ENCODE data around the gene NAV3.

The NAV3 gene

GRCh38 chr12:77830583-77831351 is at the start of gene NAV3:
Gene NAV3 (plus strand): TSS chr12:77830894. CDS start chr12:77831462, 568 bp downstream.
- DNase-seq (ENCODE audit: extremely low read depth in 1 of 2, low read depth in 1 of 2): no peak

- DNase-seq (ENCODE audit: extremely low read depth in 1 of 2, low read depth in 1 of 2): no peak
Measured at GRCh38 chr12:77782034-77782433, 48.7 kb upstream of the NAV3 start.

- no peak for DNase-seq (ENCODE audit: extremely low read depth in 1 of 2, low read depth in 1 of 2)
Measured at GRCh38 chr12:77782766-77783165, 47.9 kb upstream of the NAV3 start.

GRCh38 chr12:77785211-77785610 is 45.5 kb upstream of the NAV3 start:
- no peak for DNase-seq (ENCODE audit: extremely low read depth in 1 of 2, low read depth in 1 of 2)

- no peak for DNase-seq (ENCODE audit: extremely low read depth in 1 of 2, low read depth in 1 of 2)
Measured at GRCh38 chr12:77786675-77787074, 44.0 kb upstream of the NAV3 start.

GRCh38 chr12:77788231-77789168 is 42.2 kb upstream of the NAV3 start:
- no peak for DNase-seq (ENCODE audit: extremely low read depth in 1 of 2, low read depth in 1 of 2)

GRCh38 chr12:77795699-77796098 is 35.0 kb upstream of the NAV3 start:
- no peak for DNase-seq (ENCODE audit: extremely low read depth in 1 of 2, low read depth in 1 of 2)

- no peak for DNase-seq (ENCODE audit: extremely low read depth in 1 of 2, low read depth in 1 of 2)
Measured at GRCh38 chr12:77796775-77797174, 33.9 kb upstream of the NAV3 start.

GRCh38 chr12:77800501-77800900 is 30.2 kb upstream of the NAV3 start:
- no peak for DNase-seq (ENCODE audit: extremely low read depth in 1 of 2, low read depth in 1 of 2)

- no peak for DNase-seq (ENCODE audit: extremely low read depth in 1 of 2, low read depth in 1 of 2)
Measured at GRCh38 chr12:77808534-77808933, 22.2 kb upstream of the NAV3 start.

- no peak for DNase-seq (ENCODE audit: extremely low read depth in 1 of 2, low read depth in 1 of 2)
Measured at GRCh38 chr12:77813558-77813957, 17.1 kb upstream of the NAV3 start.

- DNase-seq (ENCODE audit: extremely low read depth in 1 of 2, low read depth in 1 of 2): no peak
Measured at GRCh38 chr12:77814386-77814785, 16.3 kb upstream of the NAV3 start.

- no peak for DNase-seq (ENCODE audit: extremely low read depth in 1 of 2, low read depth in 1 of 2)
Measured at GRCh38 chr12:77816196-77816595, 14.5 kb upstream of the NAV3 start.

- no peak for DNase-seq (ENCODE audit: extremely low read depth in 1 of 2, low read depth in 1 of 2)
Measured at GRCh38 chr12:77817276-77817675, 13.4 kb upstream of the NAV3 start.

GRCh38 chr12:77818351-77818750 is 12.3 kb upstream of the NAV3 start:
- no peak for DNase-seq (ENCODE audit: extremely low read depth in 1 of 2, low read depth in 1 of 2)

GRCh38 chr12:77821699-77822203 is 8.9 kb upstream of the NAV3 start:
- no peak for DNase-seq (ENCODE audit: extremely low read depth in 1 of 2, low read depth in 1 of 2)

GRCh38 chr12:77833329-77833728 is 2.6 kb downstream of the NAV3 start:
- DNase-seq (ENCODE audit: extremely low read depth in 1 of 2, low read depth in 1 of 2): no peak

GRCh38 chr12:77834618-77835017 is 3.9 kb downstream of the NAV3 start:
- no peak for DNase-seq (ENCODE audit: extremely low read depth in 1 of 2, low read depth in 1 of 2)

- DNase-seq (ENCODE audit: extremely low read depth in 1 of 2, low read depth in 1 of 2): no peak
Measured at GRCh38 chr12:77835969-77836368, 5.3 kb downstream of the NAV3 start.

GRCh38 chr12:77837876-77838291 is 7.2 kb downstream of the NAV3 start:
- no peak for DNase-seq (ENCODE audit: extremely low read depth in 1 of 2, low read depth in 1 of 2)

GRCh38 chr12:77841521-77841920 is 10.8 kb downstream of the NAV3 start:
- DNase-seq (ENCODE audit: extremely low read depth in 1 of 2, low read depth in 1 of 2): no peak

GRCh38 chr12:77842430-77842829 is 11.7 kb downstream of the NAV3 start:
- DNase-seq (ENCODE audit: extremely low read depth in 1 of 2, low read depth in 1 of 2): no peak

Data from activated CD8-positive, alpha-beta memory T cell treated with anti-CD3 and anti-CD28 coated beads for 1 hour (primary cell).